GM19240 (cell line): ENCODE data around the gene MPP7.
A peak's percentile ranks its signal among the peaks of the same experiment; 100 is the strongest.
"Not testable (repeated sequence)": the region's sequence is repeated elsewhere in the genome, so short reads cannot be mapped to it uniquely, and the experiment has no call there.

Experiments used
- DNase-seq: peaks from one replicate; pipeline ENCODE4 v3.0.0; 2011; ENCODE audit warnings: low spot score; ENCODE audit not compliant: insufficient read length

The MPP7 gene

GRCh38 chr10:28302638-28303488, at the start of gene MPP7:
Gene MPP7 (minus strand): TSS chr10:28303064. CDS start chr10:28238604, 64,460 bp downstream.
- DNase-seq = peak; percentile 94

GRCh38 chr10:28349892-28350291, 47.0 kb upstream of the MPP7 start:
- DNase-seq = no peak

GRCh38 chr10:28343987-28344895, 41.4 kb upstream of the MPP7 start:
- DNase-seq = no peak

- DNase-seq = no peak
Measured at GRCh38 chr10:28343252-28343651, 40.4 kb upstream of the MPP7 start.

GRCh38 chr10:28341679-28342078, 38.8 kb upstream of the MPP7 start:
- not testable (repeated sequence) for DNase-seq

- DNase-seq = no peak
Measured at GRCh38 chr10:28332726-28333125, 29.9 kb upstream of the MPP7 start.

- DNase-seq = no peak
Measured at GRCh38 chr10:28331841-28332240, 29.0 kb upstream of the MPP7 start.

GRCh38 chr10:28331066-28331465, 28.2 kb upstream of the MPP7 start:
- DNase-seq = no peak

- DNase-seq = no peak
Measured at GRCh38 chr10:28328346-28328745, 25.5 kb upstream of the MPP7 start.

- DNase-seq = no peak
Measured at GRCh38 chr10:28327491-28327880, 24.6 kb upstream of the MPP7 start.

GRCh38 chr10:28326516-28327490, 23.9 kb upstream of the MPP7 start:
- no peak for DNase-seq

GRCh38 chr10:28320799-28321198, 17.9 kb upstream of the MPP7 start:
- no peak for DNase-seq

GRCh38 chr10:28320090-28320489, 17.2 kb upstream of the MPP7 start:
- DNase-seq = no peak

GRCh38 chr10:28319061-28319460, 16.2 kb upstream of the MPP7 start:
- DNase-seq = not testable (repeated sequence)

- DNase-seq = no peak
Measured at GRCh38 chr10:28318626-28319025, 15.8 kb upstream of the MPP7 start.

- no peak for DNase-seq
Measured at GRCh38 chr10:28317760-28318159, 14.9 kb upstream of the MPP7 start.

- DNase-seq = no peak
Measured at GRCh38 chr10:28316696-28317095, 13.8 kb upstream of the MPP7 start.

GRCh38 chr10:28315140-28315539, 12.3 kb upstream of the MPP7 start:
- DNase-seq = no peak

- DNase-seq = no peak
Measured at GRCh38 chr10:28314211-28314610, 11.3 kb upstream of the MPP7 start.

- no peak for DNase-seq
Measured at GRCh38 chr10:28312572-28312971, 9.7 kb upstream of the MPP7 start.

GRCh38 chr10:28311104-28311503, 8.2 kb upstream of the MPP7 start:
- DNase-seq = no peak
